Left ventricle myocardium inferior (tissue), 1 donor: ENCODE data around the gene ATP13A2. TPM values are rescaled to one million over a fixed set of nuclear protein-coding genes. Genes with fewer than 3 reads are reported as not detected.
"Not testable (repeated sequence)": the region's sequence is repeated elsewhere in the genome, so short reads cannot be mapped to it uniquely, and the experiment has no call there.

Source experiments
- DNase-seq: peaks from one replicate; pipeline ENCODE4 v3.0.0-alpha.2; 2020
- H3K27ac ChIP-seq: fragments of 200-600 bp; replicated peaks from 2 replicates; pipeline ENCODE4 v1.8.0; 2021
- H3K27me3 ChIP-seq: fragments of 200-600 bp; 2 replicates; pipeline ENCODE4 v1.8.0; 2021; ENCODE audit warnings: low read depth
- H3K36me3 ChIP-seq: fragments of 200-600 bp; 2 replicates; pipeline ENCODE4 v1.8.0; 2021
- H3K4me1 ChIP-seq: fragments of 200-600 bp; 2 replicates; pipeline ENCODE4 v1.8.0; 2021
- H3K4me3 ChIP-seq: fragments of 200-600 bp; 2 replicates; pipeline ENCODE4 v1.8.0; 2021; ENCODE audit warnings: mild to moderate bottlenecking, moderate library complexity
- H3K9me3 ChIP-seq: fragments of 200-600 bp; replicated peaks from 2 replicates; pipeline ENCODE4 v1.8.0; 2021
- intact Hi-C: fragments of 100-400 bp; cut with micrococcal nuclease; formaldehyde crosslinking; loops from one replicate; pipeline ENCODE4 v1.11.0; 2022
- total RNA-seq: library from RNA; stranded (reverse); fragmentation: NEBNext Ultra II Directional; extraction: Animal tissue kit (Norgen Biotek cat#: 25700); gene quantifications from one replicate; pipeline ENCODE4 v1.2.1, GENCODE V29; 2021
- TF ChIP-seq, protein P1 (sequence below): fragments of 200-600 bp; IDR thresholded peaks from 2 replicates; pipeline ENCODE4 v1.8.0; 2021; ENCODE audit warnings: antibody characterized with exemption, mild to moderate bottlenecking, borderline replicate concordance
- donor health status: DM: no; HTN: yes; CAD: no; lungs with severe emphysema.

ATP13A2 gene
- total RNA-seq, 1 donor from 2014 or later: 11.2 TPM

DNA sequence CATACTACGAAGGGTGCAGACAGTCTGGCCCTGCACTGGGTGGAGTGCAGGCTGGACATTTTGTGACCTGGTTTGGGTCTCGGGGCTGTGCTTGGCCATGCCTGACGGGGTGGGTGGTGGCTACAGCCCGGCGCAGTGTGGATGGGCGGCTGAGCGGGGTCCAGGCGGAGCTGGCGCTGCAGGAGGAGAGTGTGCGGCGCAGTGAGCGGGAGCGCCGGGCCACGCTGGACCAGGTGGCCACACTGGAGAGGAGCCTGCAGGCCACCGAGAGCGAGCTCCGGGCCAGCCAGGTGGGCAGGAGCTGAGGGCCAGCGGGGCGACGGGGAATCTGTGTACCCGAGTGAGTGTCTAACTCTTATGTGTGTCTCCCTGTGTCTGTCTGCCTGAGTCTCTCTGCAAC lies 45.4 kb downstream of the ATP13A2 start:
- Histone ChIP-seq H3K9me3 (no peaks in the 10 kb centered on the region), H3K4me1 (peaks cover 22% of the 10 kb centered on the region), H3K27me3 (no peaks in the 10 kb centered on the region), H3K27ac (no peak overlapping the region), H3K36me3 (peaks cover 18% of the 10 kb centered on the region), H3K4me3 (no peak overlapping the region)
- TF ChIP-seq, protein P1, sequence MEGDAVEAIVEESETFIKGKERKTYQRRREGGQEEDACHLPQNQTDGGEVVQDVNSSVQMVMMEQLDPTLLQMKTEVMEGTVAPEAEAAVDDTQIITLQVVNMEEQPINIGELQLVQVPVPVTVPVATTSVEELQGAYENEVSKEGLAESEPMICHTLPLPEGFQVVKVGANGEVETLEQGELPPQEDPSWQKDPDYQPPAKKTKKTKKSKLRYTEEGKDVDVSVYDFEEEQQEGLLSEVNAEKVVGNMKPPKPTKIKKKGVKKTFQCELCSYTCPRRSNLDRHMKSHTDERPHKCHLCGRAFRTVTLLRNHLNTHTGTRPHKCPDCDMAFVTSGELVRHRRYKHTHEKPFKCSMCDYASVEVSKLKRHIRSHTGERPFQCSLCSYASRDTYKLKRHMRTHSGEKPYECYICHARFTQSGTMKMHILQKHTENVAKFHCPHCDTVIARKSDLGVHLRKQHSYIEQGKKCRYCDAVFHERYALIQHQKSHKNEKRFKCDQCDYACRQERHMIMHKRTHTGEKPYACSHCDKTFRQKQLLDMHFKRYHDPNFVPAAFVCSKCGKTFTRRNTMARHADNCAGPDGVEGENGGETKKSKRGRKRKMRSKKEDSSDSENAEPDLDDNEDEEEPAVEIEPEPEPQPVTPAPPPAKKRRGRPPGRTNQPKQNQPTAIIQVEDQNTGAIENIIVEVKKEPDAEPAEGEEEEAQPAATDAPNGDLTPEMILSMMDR: no peak
- no peak for DNase-seq
- intact Hi-C loops: no loop called here

DNA sequence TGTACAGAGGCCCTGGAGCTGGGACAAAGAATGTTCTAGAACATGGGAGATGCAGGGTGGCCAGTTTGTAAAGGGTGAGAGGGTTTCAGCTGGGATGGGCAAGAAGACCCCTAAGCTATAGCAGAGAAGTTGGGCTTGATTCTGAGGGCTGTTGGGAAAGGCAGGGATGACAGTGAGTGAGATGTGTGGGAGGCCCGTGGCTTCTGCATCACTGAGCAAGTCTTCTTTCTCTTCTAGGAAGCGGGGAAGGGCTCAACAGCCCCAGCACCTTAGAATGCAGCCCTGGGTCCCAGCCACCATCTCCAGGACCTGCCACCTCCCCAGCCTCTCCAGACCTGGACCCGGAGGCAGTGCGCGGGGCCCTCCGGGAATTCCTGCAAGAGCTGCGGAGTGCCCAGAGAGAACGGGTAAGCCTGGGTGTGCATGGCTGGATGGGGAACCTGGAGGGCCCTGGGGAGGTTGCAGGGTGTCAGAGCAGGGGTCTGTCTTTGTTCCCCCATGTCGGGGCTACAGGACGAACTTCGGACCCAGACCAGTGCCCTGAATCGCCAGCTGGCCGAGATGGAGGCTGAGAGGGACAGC lies 46.2 kb downstream of the ATP13A2 start:
- H3K27me3 ChIP-seq: no peaks in the 10 kb centered on the region
- peaks cover 27% of the 10 kb centered on the region for H3K4me1 ChIP-seq
- TF ChIP-seq, protein P1: no peak
- H3K4me3 ChIP-seq: no peak overlapping the region
- intact Hi-C loops: no loop called here
- H3K36me3 ChIP-seq: peaks cover 18% of the 10 kb centered on the region
- H3K27ac ChIP-seq: no peak overlapping the region
- no peak for DNase-seq
- no peaks in the 10 kb centered on the region for H3K9me3 ChIP-seq

DNA sequence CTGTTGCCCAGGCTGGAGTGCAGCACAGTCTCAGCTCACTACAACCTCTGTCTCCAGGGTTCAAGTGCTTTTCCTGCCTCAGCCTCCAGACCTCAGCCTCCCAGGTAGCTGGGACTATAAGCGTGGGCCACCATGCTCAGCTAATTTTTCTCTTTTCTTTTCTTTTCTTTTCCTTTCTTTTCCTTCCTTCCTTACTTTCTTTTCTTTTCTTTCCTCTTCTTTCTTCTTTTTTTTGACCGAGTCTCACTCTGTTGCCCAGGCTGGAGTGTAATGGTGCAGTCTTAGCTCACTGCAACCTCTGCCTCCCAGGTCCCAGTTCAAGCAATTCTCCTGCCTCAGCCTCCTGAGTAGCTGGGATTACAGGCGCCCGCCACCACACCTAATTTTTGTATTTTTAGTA lies 47.6 kb downstream of the ATP13A2 start:
- H3K9me3 ChIP-seq, H3K4me3 ChIP-seq, H3K27ac ChIP-seq, H3K27me3 ChIP-seq, DNase-seq, intact Hi-C loops: not testable (repeated sequence)
- H3K4me1 ChIP-seq: peaks cover 32% of the 10 kb centered on the region
- peaks cover 18% of the 10 kb centered on the region for H3K36me3 ChIP-seq

DNA sequence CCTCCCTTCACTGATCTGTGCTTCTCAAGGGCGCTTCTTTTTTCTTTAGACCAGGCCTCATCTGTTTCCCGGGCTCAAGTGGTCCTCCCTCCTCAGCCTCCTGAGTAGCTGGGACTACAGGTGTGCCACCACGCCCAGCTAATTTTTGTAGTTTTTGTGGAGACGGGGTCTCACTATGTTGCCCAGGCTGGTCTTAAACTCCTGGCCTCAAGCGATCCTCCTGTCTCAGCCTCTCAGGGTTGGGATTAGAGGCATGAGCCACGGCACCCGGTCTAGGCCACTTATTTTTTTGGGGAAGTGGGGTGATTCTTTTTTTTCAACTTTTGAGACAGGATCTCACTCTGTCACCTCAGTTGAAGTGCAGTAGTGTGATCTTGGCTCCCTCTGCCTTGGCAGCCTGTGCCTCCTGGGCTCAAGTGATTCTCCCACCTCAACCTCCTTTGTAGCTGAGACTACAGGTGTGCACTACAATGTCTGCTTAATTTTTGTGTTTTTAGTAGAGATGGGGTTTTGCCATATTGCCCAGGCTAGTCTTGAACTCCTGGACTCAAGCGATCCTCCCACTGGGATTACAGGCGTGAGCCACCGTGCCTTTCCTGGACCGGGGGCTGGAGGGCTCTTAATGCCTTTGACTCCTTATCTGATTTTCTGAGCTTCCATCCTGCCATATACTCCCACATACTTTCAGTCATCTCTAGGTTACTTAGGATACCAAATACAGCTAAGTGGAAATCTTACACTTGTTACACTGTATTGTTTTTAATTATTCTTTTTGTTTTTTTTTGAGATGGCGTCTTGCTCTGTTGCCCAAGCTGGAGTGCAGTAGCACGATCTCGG lies 50.2 kb downstream of the ATP13A2 start:
- TF ChIP-seq, protein P1: no peak
- peaks cover 21% of the 10 kb centered on the region for H3K4me1 ChIP-seq
- peak overlapping the region; percentile 65 for H3K27ac ChIP-seq
- no peak for DNase-seq
- intact Hi-C loops: no loop called here
- no peaks in the 10 kb centered on the region for H3K9me3 ChIP-seq
- H3K4me3 ChIP-seq: peak overlapping the region; percentile 62
- H3K36me3 ChIP-seq: peaks cover 20% of the 10 kb centered on the region
- no peaks in the 10 kb centered on the region for H3K27me3 ChIP-seq

DNA sequence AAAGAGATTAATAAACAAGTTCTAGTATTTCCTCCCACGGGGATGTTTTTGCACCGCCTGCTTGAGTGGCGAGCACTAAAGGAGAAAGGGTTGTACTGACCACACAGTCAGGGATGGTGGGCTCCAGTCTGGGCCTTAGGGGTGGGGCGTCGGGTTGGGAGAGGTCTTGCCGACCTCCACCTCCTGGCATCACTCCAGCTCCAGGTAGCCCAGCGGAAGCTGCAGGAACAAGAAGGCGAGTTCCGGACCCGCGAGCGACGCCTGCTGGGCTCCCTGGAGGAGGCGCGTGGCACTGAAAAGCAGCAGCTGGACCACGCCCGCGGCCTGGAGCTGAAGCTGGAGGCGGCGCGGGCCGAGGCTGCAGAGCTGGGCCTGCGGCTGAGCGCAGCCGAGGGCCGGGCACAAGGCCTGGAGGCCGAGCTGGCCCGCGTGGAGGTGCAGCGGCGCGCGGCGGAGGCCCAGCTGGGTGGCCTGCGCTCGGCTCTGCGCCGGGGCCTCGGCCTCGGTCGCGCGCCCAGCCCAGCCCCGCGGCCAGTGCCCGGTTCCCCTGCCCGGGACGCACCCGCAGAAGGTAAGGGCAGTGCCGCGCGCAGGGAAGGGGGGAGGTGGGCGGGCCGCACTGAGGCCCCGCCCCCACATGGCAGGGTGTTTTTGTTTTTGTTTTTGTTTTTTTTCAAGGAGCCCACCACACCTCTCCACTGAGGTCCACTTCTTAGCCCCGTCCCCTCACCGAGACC lies 51.0 kb downstream of the ATP13A2 start:
- H3K27me3 ChIP-seq: no peaks in the 10 kb centered on the region
- TF ChIP-seq, protein P1: peak; percentile 75
- peak overlapping the region; percentile 62 for H3K4me3 ChIP-seq
- intact Hi-C loops: no loop called here
- H3K27ac ChIP-seq: peak overlapping the region; percentile 65
- peaks cover 18% of the 10 kb centered on the region for H3K4me1 ChIP-seq
- DNase-seq: peak; percentile 88
- peaks cover 16% of the 10 kb centered on the region for H3K36me3 ChIP-seq
- no peaks in the 10 kb centered on the region for H3K9me3 ChIP-seq
